Suprapubic skin (tissue), 3 donors: Measurements from ENCODE around the gene DDRGK1.

Source experiments
- CTCF ChIP-seq, 2 donors: fragments of 200-600 bp in 1 of 2; fragments of 450-650 bp in 1 of 2; sonication (generic) in 1 of 2; IDR thresholded peaks; one replicate each; pipeline ENCODE4 v1.5.1; 2016 to 2019; ENCODE audit warnings: antibody characterized with exemption in 2 of 2, mild to moderate bottlenecking in 1 of 2, moderate library complexity in 1 of 2
- POLR2AphosphoS5 ChIP-seq, 3 donors: sonication (generic); formaldehyde crosslinking; IDR thresholded peaks; one replicate each; pipeline ENCODE4 v1.6.1; 2017; ENCODE audit warnings: antibody characterized with exemption in 3 of 3

DNA sequence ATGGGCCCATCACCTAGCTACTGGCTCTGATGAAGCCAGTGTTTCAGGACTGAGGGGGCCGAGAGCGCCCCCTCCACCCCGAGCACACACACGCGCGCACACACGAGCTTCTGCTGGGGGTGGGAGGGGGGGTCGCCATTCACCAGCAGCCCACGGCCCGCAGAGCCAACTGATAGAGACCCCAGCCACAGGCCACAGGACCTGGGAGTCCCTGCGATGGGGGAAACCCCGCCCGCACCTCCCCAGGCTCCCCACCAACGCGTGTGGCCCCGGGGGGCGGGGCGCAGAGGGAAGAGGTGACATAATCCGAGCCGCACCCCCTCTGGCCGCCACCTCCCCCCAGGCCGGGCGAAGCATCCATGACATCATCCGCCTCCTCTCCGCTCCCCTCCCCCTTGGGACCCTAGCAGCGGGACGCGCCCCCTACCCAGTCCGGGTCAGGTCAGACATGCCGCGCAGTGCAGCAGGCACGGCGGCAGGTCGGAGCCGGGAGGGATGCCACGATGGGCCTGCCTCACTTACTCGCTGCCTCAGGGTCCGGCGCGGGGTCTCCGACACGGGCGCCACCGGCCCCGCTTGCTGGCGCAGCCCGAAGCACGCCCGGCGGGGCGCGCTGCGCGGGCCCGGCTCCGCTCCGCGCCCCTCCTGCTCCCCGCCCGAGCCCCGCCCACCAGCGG is 31.4 kb downstream of the DDRGK1 start, which contains the start of gene LZTS3:
- TF ChIP-seq CTCF (IDR thresholded peaks at IDR 0.05) (no peak), POLR2AphosphoS5 (IDR thresholded peaks at IDR 0.05) (peak in 1 of 3 donors; percentile 54)
